HCT116 (cell line): ENCODE measurements around the gene CSH2.
"Not testable (repeated sequence)": the region's sequence is repeated elsewhere in the genome, so short reads cannot be mapped to it uniquely, and the experiment has no call there.

Experiments
- CTCF ChIP-seq, 3 experiments: fragments of 200-600 bp in 1 of 3; sonication (generic) in 1 of 3; IDR thresholded peaks in 2 of 3; conservative IDR thresholded peaks in 1 of 3; 2 replicates each; pipeline ENCODE4 v1.5.1; 2012 to 2017; ENCODE audit warnings: low read depth in 2 of 3, low read length in 2 of 3, antibody characterized with exemption in 1 of 3, borderline replicate concordance in 1 of 3, control low read depth in 1 of 3, mild to moderate bottlenecking in 1 of 3, mixed read lengths in 1 of 3, mixed run types in 1 of 3, moderate library complexity in 1 of 3; ENCODE audit not compliant: insufficient read depth in 1 of 3
- EZH2 ChIP-seq: fragments of 200-600 bp; sonication (generic); IDR thresholded peaks from 2 replicates; pipeline ENCODE4 v1.6.1; 2017; ENCODE audit warnings: antibody characterized with exemption, mixed run types
- POLR2A ChIP-seq: IDR thresholded peaks from 2 replicates; pipeline ENCODE4 v1.7.0; 2011; ENCODE audit warnings: borderline replicate concordance; ENCODE audit not compliant: insufficient read depth, insufficient read length; ENCODE audit errors: extremely low read depth
- RAD21 ChIP-seq: IDR thresholded peaks from 2 replicates; pipeline ENCODE4 v1.6.1; 2012; ENCODE audit warnings: low read depth, mild to moderate bottlenecking
- REST ChIP-seq: IDR thresholded peaks from 2 replicates; pipeline ENCODE4 v1.6.1; 2012; ENCODE audit warnings: low read depth
- SRF ChIP-seq: IDR thresholded peaks from 2 replicates; pipeline ENCODE4 v1.6.1; 2012; ENCODE audit warnings: low read depth
- TCF7L2 ChIP-seq: IDR thresholded peaks from 2 replicates; pipeline ENCODE4 v1.7.0; 2011; ENCODE audit warnings: borderline replicate concordance, inconsistent platforms; ENCODE audit not compliant: insufficient read depth, insufficient read length; ENCODE audit errors: extremely low read depth
- ZFX ChIP-seq: fragments of 450-650 bp; IDR thresholded peaks from 2 replicates; pipeline ENCODE4 v1.6.1; 2017

- TF ChIP-seq TCF7L2; EZH2; REST; ZFX; POLR2A; CTCF (IDR thresholded peaks at IDR 0.05 in 2 of 3, conservative IDR thresholded peaks at IDR 0.05 in 1 of 3; ENCODE audit: borderline replicate concordance in 1 of 3, insufficient read depth in 1 of 3, low read depth in 2 of 3, low read length in 2 of 3); SRF; RAD21: not testable (repeated sequence)
Measured at GRCh38 chr17:63909586-63909985, 36.1 kb upstream of the CSH2 start.
